AG09319 (cell line): ENCODE measurements around the gene DHRS1.

Experiments
- DNase-seq: peaks from one replicate; pipeline ENCODE4 v3.0.0-alpha.2; 2010; ENCODE audit warnings: low read depth; ENCODE audit errors: extremely low read depth
- TF ChIP-seq, protein P1 (sequence below): IDR thresholded peaks from 2 replicates; pipeline ENCODE4 v1.5.1; 2011; ENCODE audit warnings: low read depth, mild to moderate bottlenecking, inconsistent platforms, low read length, moderate library complexity

DHRS1 gene

DNA sequence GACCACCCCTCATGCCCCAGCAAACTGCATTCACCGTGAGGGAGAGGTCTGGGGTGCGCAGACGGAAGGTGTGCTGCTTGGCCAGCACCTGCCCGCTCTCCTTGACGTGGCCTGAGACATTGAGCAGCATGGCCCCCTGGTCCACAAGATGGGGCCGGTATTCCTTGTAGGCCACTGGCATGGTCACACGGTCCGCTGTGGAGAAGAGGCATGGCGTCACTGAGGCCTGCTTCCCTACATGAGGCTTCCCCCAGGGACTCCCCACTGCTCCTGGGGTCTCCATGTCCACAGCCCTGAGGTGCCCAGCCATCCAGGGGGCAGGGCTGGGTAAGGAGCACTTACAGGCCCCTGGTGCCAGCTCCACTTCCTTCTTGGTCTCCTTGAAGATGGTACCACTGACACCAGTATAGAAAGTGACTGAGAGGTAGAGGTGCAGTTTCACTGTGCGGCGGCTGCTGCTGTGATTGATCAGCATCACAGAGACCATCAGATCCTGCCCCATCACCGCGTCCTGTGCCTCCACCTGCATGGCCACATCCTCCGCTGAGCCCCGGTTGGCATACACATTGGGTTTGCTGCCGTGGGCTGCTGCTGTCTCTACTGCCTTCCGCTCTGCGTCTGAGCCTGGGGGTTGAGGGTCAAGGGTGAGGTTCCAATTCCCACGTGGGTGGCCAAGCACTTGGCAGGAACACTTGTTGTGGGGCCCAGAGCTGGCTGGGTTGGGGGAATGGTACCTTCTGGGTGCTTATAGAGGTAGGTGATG is 44.8 kb downstream of the DHRS1 start:
- DNase-seq, result no peak
- TF ChIP-seq, protein P1, sequence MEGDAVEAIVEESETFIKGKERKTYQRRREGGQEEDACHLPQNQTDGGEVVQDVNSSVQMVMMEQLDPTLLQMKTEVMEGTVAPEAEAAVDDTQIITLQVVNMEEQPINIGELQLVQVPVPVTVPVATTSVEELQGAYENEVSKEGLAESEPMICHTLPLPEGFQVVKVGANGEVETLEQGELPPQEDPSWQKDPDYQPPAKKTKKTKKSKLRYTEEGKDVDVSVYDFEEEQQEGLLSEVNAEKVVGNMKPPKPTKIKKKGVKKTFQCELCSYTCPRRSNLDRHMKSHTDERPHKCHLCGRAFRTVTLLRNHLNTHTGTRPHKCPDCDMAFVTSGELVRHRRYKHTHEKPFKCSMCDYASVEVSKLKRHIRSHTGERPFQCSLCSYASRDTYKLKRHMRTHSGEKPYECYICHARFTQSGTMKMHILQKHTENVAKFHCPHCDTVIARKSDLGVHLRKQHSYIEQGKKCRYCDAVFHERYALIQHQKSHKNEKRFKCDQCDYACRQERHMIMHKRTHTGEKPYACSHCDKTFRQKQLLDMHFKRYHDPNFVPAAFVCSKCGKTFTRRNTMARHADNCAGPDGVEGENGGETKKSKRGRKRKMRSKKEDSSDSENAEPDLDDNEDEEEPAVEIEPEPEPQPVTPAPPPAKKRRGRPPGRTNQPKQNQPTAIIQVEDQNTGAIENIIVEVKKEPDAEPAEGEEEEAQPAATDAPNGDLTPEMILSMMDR, result no peak

DNA sequence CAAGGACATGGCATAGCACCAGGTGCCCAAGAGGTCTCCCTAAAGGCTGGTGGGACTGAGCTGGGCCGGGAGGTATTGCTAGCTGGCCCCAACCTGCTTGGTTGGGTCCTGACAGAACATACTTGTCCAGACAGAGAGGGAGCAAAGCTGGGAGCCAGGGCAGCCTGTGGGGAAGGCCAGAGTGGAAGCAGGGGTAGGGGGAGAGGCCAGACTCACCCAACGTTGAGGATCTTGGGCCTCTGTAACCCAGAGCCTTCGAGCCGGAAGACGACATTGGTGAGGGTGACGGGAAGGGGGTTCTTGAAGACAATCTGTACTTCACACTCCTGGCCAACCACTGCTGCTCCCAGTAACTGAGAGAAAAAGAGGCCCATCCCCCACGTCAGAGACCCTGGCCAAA is 45.6 kb downstream of the DHRS1 start:
- no peak for DNase-seq
- TF ChIP-seq, protein P1, result no peak

DNA sequence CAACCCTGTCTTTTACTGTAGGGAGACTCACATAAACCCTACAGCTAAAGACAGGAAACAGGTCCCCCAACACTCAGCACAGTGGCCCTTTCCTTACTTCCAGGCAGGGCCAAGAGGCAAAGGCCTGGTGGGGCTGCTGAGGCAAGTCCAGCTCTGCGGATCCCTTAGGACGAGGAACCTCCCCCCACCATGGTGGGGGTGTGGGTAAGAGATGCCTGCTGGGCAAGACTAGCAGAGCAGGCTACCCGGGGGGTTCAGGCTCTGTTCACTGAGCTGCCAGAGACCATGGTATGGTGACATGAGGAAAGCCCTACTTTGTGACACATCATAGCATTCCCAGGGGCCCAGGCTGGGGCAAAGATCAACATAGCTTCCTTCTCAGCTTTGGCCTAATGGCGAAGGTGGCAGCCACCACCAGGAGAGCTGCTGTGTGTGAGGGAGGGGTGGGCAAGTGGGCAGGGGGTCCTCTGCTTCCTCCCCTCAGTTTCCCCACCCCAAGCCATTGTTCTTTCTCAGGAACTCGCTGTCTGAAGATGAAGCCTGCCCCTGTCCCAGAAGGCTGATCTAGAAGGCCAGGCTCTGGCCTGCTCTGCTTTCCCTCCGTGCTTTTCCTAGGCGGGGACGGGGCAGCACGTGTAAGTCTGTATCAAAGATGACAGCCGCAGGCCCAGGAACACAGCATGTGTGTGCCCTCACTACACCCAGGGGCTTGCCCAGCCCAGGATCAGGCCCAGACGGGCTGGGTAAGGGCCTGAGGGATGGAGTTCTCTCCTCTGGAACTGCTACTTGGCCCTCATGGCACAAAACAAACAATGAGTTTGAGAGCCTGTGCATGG is 47.1 kb downstream of the DHRS1 start:
- DNase-seq, result no peak
- TF ChIP-seq, protein P1, result no peak

DNA sequence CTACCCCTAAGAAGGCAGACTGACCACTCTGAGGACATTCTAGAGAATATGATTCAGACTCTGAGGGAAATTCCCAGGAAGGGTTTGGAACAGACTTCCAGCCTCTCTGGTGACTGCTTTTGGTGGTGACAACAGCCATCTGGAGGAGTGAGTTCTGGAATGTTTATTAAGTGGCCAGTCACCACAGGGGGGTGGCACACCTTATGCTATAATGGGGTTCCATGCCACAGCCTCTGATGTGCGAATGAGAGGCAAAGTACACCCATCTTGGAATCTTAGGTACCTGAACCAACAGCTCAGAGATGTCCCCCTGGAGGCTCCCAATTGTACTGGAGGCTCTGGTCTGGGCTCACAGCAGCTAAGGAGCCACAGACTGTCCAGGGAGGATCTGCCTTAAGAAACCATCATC is 47.7 kb downstream of the DHRS1 start:
- TF ChIP-seq, protein P1, result no peak
- DNase-seq, result no peak

DNA sequence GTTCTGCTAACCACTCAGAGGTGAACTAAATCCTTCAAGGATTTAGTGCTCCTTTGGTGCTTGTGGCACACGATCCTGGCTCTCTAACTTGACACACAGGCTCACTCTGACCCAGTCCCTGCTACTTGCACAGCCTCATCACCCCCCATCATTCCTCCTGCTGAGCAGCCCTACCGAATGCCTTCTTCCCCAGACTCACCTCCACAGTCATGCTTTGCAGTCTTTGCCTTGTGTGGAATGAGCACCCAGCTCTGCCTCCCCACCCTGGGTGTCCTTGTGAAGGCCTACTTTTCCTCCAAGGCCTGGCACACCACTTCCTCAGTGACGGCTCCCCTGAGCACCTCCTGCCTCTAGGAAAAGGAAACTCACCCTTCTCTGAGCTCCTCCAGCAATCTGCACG is 49.2 kb downstream of the DHRS1 start:
- TF ChIP-seq, protein P1, result no peak
- no peak for DNase-seq

DNA sequence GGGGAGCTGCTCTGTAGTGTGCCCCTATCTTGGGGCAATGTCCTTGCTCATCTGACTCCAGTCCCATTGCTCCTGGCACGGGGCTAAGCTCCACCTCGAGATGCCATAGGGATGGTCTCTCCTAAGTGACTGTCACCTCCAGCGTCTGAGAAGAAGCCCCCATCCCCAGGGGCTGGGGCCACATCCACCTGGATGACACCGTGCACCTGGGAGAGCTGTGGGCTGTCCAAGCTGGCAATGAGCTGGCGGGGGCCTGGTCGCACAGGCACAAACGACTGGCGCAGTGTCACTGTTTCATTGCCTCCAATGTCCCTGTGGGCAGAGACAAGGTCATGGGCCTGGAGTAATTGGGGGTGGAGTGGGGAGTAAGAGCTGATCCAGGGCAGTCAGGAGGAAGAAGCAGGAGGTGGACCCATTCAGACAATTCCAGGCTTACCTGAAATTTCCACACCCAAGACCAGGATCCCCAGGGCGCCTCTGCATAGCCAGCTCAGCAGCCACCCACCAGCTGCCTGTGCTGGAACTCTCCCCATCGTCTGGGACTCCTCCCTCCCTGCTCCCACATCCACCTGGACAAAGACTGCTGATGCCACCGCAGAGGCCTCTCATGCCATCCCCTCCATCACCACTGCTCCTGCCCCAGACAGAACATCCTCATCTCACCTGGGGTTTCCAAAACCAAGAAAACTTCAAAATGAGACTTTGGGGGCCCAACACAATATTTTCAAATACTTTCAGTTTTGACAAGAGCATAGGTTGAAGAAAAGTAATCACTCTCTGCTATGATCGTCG is 50.2 kb downstream of the DHRS1 start:
- DNase-seq, result no peak
- TF ChIP-seq, protein P1, result no peak
